ENCODE results near the gene STK31.
"Not testable (repeated sequence)": the region's sequence is repeated elsewhere in the genome, so short reads cannot be mapped to it uniquely, and the experiment has no call there.

The STK31 gene

DNA sequence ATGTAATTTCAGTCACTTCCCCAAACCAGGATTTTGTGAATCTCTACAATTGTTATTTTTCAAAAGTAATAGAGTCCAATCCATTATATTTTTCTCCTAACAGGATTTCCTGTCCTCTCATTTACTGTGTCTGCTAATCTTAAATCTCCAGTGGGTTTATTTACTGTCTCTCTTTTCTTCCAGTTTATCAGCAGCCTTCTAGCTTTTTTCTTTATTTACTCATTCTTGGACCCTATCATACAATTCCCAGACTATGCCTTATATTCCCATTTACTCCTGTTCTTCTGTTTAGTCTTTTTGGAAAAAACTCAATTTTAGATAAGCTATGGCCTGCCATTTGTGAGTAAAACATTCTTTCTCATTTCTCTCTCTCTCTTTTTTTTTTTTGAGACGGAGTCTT, 94.7 kb downstream of the STK31 start:
- no peak for DNase-seq

- no peak for DNase-seq
Observed at GRCh38 chr7:23808421-23808820, 98.4 kb downstream of the STK31 start.

DNA sequence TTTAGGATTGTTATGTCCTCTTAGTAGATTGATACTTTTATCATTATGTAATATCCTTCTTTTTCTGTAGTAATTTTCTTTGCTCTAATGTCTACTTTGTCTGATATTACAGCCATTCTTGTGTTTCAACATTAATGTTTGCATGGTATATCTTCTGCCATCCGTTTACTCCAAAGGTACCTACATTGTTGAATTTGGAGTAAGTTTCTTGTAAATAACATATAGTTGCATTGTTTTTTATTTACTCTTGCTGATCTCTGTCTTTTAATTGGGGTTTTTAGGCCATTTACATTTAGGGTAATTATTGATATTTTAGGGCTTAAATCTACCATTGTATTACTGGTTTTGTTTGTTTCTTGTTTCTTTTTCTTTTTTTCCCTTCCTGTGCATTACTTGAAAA, 100.1 kb downstream of the STK31 start:
- no peak for DNase-seq

- no peak for DNase-seq
Observed at GRCh38 chr7:23811540-23811939, 101.5 kb downstream of the STK31 start.

DNA sequence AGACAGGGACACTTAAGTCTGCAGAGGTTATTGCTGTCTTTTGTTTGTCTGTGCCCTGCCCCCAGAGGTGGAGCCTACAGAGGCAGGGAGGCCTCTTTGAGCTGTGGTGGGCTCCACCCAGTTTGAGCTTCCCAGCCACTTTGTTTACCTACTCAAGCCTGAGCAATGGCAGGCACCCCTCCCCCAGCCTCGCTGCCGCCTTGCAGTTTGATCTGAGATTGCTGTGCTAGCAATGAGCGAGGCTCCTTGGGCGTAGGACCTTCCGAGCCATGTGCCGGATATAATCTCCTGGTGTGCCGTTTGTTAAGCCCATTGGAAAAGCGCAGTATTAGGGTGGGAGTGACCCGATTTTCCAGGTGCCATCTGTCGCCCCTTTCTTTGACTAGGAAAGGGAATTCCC, 118.1 kb downstream of the STK31 start:
- not testable (repeated sequence) for DNase-seq

GRCh38 chr7:23832733-23833132, 122.7 kb downstream of the STK31 start:
- DNase-seq = not testable (repeated sequence)

DNA sequence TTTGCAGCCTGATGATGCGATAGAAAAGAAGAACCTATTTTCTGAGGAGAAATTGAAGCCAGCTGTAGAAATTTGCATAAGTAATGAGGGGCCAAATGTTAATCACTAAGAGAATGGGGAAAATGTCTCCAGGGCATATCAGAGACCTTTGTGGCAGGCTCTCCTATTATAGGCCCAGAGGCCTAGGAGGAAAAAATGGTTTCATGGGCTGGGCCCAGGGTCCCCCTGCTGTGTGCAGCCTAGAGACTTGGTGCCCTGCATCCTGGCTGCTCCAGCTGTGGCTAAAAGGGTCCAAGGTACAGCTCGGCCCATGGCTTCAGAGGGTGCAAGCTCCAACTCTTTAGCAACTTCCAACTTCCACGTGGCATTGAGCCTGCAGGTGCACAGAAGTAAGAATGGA, 123.4 kb downstream of the STK31 start:
- DNase-seq = no peak

DNA sequence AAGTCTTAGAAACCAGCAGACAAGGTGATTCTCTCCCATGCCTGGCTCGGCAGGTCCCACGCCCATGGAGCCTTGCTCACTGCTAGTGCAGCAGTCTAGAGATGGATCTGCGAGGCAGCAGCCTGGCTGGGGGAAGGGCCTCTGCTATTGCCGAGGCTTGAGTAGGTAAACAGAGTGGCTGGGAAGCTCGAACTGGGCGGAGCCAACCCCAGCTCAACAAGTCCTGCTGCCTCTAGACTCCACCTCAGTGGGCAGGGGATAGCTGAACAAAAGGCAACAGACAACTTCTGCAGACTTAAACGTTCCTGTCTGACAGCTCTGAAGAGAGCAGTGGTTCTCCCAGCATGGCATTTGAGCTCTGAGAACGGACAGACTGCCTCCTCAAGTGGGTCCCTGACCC, 134.8 kb downstream of the STK31 start:
- DNase-seq = not testable (repeated sequence)

DNA sequence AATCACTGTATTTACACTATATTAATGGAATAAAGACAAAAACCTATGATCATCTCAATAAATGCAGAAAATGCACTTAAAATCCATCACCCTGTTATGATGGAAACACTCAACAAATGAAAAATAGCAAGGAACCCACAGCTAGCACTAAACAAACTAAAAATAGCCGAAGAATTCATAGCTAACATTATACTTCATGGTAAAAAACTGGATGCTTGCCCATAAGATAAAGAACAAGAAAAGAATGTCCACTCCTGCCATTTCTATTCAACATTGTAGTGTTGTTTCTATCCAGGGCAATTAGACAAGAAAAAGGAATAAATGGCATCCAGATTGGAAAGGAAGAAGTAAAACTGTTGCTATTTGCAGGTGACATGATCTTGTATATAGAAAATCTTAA, 142.1 kb downstream of the STK31 start:
- DNase-seq = no peak

DNA sequence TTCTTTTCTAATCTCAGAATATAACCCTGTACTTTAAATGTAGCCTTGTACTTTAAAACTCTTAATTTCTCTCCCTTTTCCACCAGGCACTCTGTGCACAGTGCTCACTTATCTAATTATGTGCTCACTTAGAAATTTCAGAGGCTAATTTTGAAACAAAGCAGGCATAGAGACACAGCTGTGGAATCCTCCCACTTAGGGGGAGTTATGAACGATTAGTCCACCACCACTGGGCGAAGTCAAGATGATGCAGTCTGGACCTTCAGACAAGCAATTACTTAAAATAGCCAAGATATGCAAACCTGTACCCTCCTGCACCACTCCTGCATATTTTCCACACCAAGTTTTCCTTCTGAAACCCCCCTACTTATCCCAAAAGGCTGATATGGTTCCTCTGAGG, 143.0 kb downstream of the STK31 start:
- DNase-seq = no peak

GRCh38 chr7:23863209-23863787, 153.3 kb downstream of the STK31 start:
- no peak for DNase-seq

DNA sequence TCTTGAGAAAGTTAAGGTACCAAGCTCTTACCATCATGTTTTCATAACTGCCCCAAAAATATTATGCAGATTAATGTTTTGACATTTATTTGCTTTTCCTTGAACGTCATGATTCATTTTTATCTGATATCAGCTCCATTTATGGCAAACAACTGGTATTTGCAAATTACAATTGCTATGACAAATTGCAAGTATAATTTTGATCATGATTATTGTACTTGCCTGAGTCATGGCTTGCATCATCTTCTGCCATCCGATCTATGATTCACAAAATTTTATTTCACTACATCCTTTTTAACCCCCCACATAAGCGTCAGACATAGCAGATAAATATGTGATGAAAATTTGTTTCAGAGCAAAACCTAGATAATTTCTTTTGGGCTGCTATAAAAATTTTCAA, 155.0 kb downstream of the STK31 start:
- DNase-seq = no peak

GRCh38 chr7:23873306-23873705, 163.3 kb downstream of the STK31 start:
- DNase-seq = no peak

- not testable (repeated sequence) for DNase-seq
Observed at GRCh38 chr7:23876526-23876925, 166.5 kb downstream of the STK31 start.

Data from activated effector memory CD4-positive, alpha-beta T cell treated with Interleukin-2 at 50 U/mL for 16 hours (primary cell).